ENCODE data around the gene PPP1R27.
A peak's percentile ranks its signal among the peaks of the same experiment; 100 is the strongest.
"Not testable (repeated sequence)": the region's sequence is repeated elsewhere in the genome, so short reads cannot be mapped to it uniquely, and the experiment has no call there.

The PPP1R27 gene

DNA sequence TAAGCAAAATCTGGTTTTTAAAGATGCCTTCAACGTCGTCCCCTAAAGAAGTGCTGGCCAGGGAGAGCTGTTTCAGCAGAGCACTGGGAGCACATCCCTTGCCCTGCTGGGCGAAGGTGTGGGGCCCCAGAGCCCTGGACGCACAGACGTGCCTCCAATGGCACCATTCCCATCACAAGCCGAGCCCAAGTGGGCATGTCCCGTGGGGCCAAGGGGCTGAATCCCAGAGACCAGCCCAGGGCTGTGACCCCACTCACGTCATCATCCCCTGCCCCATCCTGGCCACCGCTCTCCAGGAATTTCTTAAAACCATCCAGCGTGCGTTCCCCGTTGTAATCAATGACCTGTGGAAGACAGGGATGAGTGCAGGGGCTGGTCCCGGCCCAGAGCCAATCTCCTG is 10.0 kb upstream of the PPP1R27 start:
- Histone ChIP-seq H3K4me1 (ENCODE audit: control insufficient read depth, insufficient read depth, low read length) (peaks cover 5% of the 10 kb centered on the region), H3K9ac (ENCODE audit: low read length) (no peak overlapping the region), H3K27me3 (replicated peaks; ENCODE audit: control insufficient read depth, insufficient read depth, low read length) (no peaks in the 10 kb centered on the region), H3K4me3 (ENCODE audit: low read length) (no peak overlapping the region), H3K9me3 (ENCODE audit: control insufficient read depth, low read length) (no peaks in the 10 kb centered on the region), H3K36me3 (ENCODE audit: control insufficient read depth, insufficient read depth, low read length, severe bottlenecking) (peaks cover 71% of the 10 kb centered on the region)
- no peak for DNase-seq (ENCODE audit: low read depth)

DNA sequence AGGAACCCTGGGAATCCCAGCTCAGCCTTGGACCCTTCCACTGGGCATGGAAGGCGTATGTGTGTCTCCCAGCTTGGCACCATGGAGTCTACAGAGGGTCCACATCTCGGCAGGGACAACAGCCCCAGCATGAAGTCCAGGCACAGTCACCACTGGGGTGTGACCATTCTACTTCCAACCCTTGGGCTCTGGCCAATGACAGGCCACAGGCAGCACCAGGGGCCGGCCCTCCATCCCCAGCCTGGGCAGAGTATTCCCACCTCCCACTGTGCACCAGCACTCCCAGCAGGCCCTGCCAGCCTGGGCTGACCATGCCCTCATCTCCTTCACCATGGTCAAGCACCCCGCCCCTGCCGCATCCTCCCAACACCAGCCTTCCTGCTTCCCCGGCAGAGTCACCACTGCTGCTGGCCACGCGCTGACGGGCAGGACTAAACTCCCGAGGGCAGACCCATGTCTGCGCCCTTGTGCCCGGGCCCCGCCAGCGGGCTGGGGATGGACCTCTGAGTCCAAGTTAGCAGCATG is 9.5 kb upstream of the PPP1R27 start:
- H3K9me3 ChIP-seq (ENCODE audit: control insufficient read depth, low read length): no peaks in the 10 kb centered on the region
- H3K4me3 ChIP-seq (ENCODE audit: low read length): no peak overlapping the region
- DNase-seq (ENCODE audit: low read depth): no peak
- H3K4me1 ChIP-seq (ENCODE audit: control insufficient read depth, insufficient read depth, low read length): peaks cover 5% of the 10 kb centered on the region
- H3K9ac ChIP-seq (ENCODE audit: low read length): no peak overlapping the region
- H3K27me3 ChIP-seq (replicated peaks; ENCODE audit: control insufficient read depth, insufficient read depth, low read length): no peaks in the 10 kb centered on the region
- H3K36me3 ChIP-seq (ENCODE audit: control insufficient read depth, insufficient read depth, low read length, severe bottlenecking): peaks cover 66% of the 10 kb centered on the region

DNA sequence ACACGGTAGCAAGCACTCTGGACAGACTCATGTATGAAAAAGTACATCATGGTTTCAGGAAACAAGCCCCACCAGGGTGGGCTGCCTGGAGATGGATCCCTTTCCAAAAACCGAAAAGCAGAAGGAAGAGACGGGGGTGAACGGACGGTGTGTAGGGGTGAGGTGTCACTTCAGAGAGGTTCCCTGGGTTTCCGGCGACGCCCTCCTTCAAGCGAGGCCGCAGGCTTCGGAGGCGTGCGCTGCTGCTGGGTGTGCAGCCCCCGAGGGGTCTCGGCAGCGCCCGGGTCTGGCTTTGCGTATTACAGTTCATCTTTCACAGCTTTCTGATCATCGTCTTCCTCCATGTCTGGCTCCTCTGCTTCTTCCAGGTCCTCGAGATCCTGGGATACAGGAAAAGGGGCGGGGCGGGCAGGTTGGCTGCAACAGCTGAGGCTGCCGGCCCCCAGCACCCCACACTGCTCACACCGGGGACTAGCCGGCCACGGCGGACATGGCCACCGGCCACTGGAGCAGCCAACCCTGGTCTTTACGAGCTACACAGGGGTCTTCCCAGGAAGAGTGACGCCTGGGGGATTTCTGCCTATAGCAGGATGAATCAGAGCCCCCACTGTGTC is 9.0 kb upstream of the PPP1R27 start:
- H3K36me3 ChIP-seq (ENCODE audit: control insufficient read depth, insufficient read depth, low read length, severe bottlenecking): peaks cover 62% of the 10 kb centered on the region
- H3K4me1 ChIP-seq (ENCODE audit: control insufficient read depth, insufficient read depth, low read length): peaks cover 5% of the 10 kb centered on the region
- H3K4me3 ChIP-seq (ENCODE audit: low read length): no peak overlapping the region
- no peaks in the 10 kb centered on the region for H3K27me3 ChIP-seq (replicated peaks; ENCODE audit: control insufficient read depth, insufficient read depth, low read length)
- no peak overlapping the region for H3K9ac ChIP-seq (ENCODE audit: low read length)
- no peaks in the 10 kb centered on the region for H3K9me3 ChIP-seq (ENCODE audit: control insufficient read depth, low read length)
- no peak for DNase-seq (ENCODE audit: low read depth)

DNA sequence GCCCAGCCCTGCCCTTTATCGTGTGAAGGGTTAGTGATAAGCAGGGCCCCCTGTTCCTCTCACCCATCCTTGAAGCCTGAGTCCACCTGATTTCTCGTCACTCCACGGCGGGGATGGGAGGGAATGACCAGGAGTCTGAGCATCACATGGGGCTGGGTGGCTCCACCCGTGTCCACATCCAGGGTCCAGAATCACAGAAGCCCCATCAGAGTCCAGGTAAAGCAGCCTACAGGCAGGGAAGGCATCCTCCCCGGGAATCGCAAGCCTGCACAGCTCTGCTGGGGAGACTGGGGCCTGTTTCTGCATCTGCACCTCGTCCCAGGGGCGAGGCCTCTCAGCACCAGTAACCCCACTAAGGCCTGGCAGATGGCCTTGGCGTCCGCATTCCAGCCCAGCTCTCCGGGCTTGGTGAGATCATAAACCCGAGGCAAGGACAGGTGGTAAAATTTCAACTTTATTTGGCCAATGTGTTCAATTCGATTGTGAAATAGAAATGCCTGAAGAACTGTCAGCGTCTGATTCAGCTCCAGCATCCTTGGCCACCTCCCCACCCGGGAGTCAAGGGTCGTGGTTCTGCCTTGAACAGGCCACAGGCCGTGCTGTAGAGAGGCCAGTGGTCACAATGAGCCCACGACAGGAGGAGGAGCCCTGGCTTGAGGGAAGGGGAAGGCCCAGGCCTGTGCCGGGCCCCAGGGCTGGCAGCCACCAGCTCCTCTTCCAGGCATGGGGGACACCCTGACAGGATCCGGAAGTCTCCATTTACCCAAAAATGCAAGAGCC is 8.1 kb upstream of the PPP1R27 start:
- Histone ChIP-seq H3K36me3 (ENCODE audit: control insufficient read depth, insufficient read depth, low read length, severe bottlenecking) (peaks cover 57% of the 10 kb centered on the region), H3K9me3 (ENCODE audit: control insufficient read depth, low read length) (no peaks in the 10 kb centered on the region), H3K4me1 (ENCODE audit: control insufficient read depth, insufficient read depth, low read length) (peaks cover 5% of the 10 kb centered on the region), H3K27me3 (replicated peaks; ENCODE audit: control insufficient read depth, insufficient read depth, low read length) (no peaks in the 10 kb centered on the region), H3K4me3 (ENCODE audit: low read length) (no peak overlapping the region), H3K9ac (ENCODE audit: low read length) (peak overlapping the region; percentile 31)
- no peak for DNase-seq (ENCODE audit: low read depth)

DNA sequence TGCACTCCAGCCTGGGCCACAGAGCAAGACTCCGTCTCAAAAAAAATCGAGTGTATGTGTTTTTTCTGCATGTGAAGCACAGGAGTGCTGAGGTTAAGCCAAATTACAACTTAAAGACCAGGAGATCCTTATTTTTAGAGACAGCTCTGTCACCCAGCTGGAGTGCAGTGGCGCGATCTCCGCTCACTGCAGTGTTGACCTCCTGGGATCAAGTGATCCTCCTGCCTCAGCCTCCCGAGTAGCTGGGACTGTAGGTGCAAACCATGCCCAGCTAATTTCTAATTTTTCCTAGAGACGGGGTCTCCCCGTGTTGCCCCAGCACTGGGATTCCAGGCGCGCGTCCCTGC is 7.5 kb upstream of the PPP1R27 start:
- DNase-seq (ENCODE audit: low read depth): no peak
- H3K4me3 ChIP-seq (ENCODE audit: low read length): no peak overlapping the region
- peaks cover 52% of the 10 kb centered on the region for H3K36me3 ChIP-seq (ENCODE audit: control insufficient read depth, insufficient read depth, low read length, severe bottlenecking)
- H3K27me3 ChIP-seq (replicated peaks; ENCODE audit: control insufficient read depth, insufficient read depth, low read length): no peaks in the 10 kb centered on the region
- H3K9me3 ChIP-seq (ENCODE audit: control insufficient read depth, low read length): no peaks in the 10 kb centered on the region
- H3K9ac ChIP-seq (ENCODE audit: low read length): no peak overlapping the region
- H3K4me1 ChIP-seq (ENCODE audit: control insufficient read depth, insufficient read depth, low read length): peaks cover 5% of the 10 kb centered on the region

DNA sequence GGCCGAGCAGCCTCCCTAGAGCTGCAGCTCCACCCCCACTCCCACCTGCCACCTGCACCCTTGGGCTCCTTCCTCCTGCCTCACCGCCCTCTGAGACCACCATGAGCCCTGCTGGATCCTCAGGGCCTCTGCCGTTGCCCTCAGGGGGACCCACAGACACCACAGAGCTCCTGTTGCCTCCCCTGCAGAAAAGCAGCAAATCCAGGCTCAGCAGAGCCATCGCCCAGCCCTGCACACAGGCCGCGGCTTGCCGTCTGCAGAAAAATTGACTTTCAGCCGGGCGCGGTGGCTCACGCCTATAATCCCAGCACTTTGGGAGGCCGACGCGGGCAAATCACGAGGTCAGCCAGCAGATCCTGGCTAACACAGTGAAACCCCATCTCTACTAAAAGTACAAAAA is 7.0 kb upstream of the PPP1R27 start:
- no peak for DNase-seq (ENCODE audit: low read depth)
- Histone ChIP-seq H3K4me1 (ENCODE audit: control insufficient read depth, insufficient read depth, low read length) (peaks cover 5% of the 10 kb centered on the region), H3K9ac (ENCODE audit: low read length) (no peak overlapping the region), H3K4me3 (ENCODE audit: low read length) (no peak overlapping the region), H3K27me3 (replicated peaks; ENCODE audit: control insufficient read depth, insufficient read depth, low read length) (no peaks in the 10 kb centered on the region), H3K36me3 (ENCODE audit: control insufficient read depth, insufficient read depth, low read length, severe bottlenecking) (peaks cover 48% of the 10 kb centered on the region), H3K9me3 (ENCODE audit: control insufficient read depth, low read length) (no peaks in the 10 kb centered on the region)

DNA sequence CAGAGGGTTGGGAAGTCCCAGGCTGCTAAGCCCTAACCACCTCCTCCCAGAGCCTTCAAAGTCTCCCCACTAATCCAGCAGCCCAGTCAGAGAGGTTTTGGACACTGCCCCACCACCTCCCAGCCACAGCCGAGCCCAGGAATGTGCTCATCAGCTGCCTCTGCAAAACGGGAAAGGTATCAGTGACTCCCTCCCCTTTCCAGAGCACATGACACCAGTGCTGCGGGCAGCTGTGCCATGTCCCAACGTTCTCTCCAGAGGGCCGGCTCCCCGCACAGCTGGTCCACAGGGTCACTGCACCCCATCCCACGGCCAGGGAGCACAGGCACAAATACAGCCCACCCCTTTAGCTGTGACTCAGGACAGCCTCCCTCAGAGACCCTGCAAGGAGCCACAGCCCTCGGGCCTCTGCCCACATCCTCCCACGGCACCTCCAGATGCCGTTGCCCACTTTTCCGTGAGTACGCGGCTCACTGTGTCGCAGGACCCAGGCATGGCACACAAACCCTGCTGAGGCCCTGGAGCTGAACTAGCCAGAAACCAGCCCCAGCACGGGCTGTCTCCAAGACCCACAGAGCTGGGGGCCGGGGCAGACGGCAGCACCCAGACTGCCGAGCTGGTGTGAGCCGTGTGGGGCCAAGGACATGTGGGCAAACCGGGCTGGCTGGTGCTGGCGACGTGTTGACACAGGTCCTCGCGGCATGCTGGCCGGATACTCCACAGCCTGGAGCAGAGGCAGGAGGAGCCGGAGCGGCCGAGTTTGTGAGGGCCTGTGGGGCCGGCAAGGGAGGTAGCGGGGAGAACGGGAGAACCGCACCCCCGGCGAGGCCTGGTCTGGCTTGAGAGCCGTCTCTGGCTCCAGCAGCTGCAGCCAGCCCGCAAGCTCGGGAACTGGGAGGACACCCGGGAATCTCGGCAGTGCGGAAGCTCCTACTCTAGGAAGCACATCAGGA is 6.3 kb upstream of the PPP1R27 start:
- H3K9me3 ChIP-seq (ENCODE audit: control insufficient read depth, low read length): no peaks in the 10 kb centered on the region
- no peak for DNase-seq (ENCODE audit: low read depth)

DNA sequence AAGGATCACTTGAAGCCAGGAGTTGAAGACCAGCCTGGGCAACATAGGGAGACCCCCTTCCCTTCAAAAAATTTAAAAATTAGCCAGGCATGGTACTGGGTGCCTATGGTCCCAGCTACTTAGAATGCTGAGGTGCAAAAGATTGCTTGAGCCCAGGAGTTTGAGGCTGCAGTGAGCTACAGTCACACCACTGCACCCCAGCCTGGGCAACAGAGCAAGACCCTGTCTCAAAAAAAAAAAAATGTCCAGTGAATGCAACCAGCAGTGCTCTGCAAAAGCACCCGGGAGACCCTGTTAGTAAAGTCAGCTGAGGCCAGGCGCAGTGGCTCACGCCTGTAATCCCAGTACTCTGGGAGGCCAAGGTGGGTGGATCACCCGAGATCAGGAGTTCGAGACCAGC is 5.2 kb upstream of the PPP1R27 start:
- not testable (repeated sequence) for H3K4me1 ChIP-seq (ENCODE audit: control insufficient read depth, insufficient read depth, low read length); H3K27me3 ChIP-seq (replicated peaks; ENCODE audit: control insufficient read depth, insufficient read depth, low read length); H3K4me3 ChIP-seq (ENCODE audit: low read length); DNase-seq (ENCODE audit: low read depth); H3K9ac ChIP-seq (ENCODE audit: low read length); H3K9me3 ChIP-seq (ENCODE audit: control insufficient read depth, low read length)
- peaks cover 29% of the 10 kb centered on the region for H3K36me3 ChIP-seq (ENCODE audit: control insufficient read depth, insufficient read depth, low read length, severe bottlenecking)

More for the DNA sequence above, 6.3 kb upstream of the PPP1R27 start:
- H3K36me3 ChIP-seq (ENCODE audit: control insufficient read depth, insufficient read depth, low read length, severe bottlenecking): peaks cover 40% of the 10 kb centered on the region
- peaks cover 5% of the 10 kb centered on the region for H3K4me1 ChIP-seq (ENCODE audit: control insufficient read depth, insufficient read depth, low read length)
- H3K9ac ChIP-seq (ENCODE audit: low read length): no peak overlapping the region
- H3K27me3 ChIP-seq (replicated peaks; ENCODE audit: control insufficient read depth, insufficient read depth, low read length): no peaks in the 10 kb centered on the region
- no peak overlapping the region for H3K4me3 ChIP-seq (ENCODE audit: low read length)

DNA sequence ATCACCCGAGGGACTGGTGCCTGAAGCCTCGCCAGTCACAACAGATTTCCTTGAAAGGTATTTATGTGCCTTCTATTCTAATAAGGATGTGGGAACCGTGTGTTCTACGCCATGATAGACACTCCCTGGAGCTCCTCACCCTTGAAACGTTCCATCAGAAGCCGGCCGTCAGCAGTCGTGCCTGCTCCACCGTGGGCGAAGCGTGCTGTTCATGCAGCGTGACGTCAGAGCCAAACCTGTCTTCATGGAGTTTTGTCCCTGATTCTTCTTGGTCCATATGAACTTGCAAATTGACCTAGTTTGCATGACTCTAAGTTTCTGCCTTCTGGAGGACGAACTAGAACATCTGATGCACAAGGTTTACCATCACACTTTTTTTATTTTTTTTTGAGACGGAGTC is 4.5 kb upstream of the PPP1R27 start:
- Histone ChIP-seq H3K27me3 (replicated peaks; ENCODE audit: control insufficient read depth, insufficient read depth, low read length) (no peaks in the 10 kb centered on the region), H3K36me3 (ENCODE audit: control insufficient read depth, insufficient read depth, low read length, severe bottlenecking) (peaks cover 22% of the 10 kb centered on the region), H3K9me3 (ENCODE audit: control insufficient read depth, low read length) (no peaks in the 10 kb centered on the region), H3K4me3 (ENCODE audit: low read length) (no peak overlapping the region), H3K4me1 (ENCODE audit: control insufficient read depth, insufficient read depth, low read length) (peaks cover 5% of the 10 kb centered on the region), H3K9ac (ENCODE audit: low read length) (no peak overlapping the region)
- no peak for DNase-seq (ENCODE audit: low read depth)

DNA sequence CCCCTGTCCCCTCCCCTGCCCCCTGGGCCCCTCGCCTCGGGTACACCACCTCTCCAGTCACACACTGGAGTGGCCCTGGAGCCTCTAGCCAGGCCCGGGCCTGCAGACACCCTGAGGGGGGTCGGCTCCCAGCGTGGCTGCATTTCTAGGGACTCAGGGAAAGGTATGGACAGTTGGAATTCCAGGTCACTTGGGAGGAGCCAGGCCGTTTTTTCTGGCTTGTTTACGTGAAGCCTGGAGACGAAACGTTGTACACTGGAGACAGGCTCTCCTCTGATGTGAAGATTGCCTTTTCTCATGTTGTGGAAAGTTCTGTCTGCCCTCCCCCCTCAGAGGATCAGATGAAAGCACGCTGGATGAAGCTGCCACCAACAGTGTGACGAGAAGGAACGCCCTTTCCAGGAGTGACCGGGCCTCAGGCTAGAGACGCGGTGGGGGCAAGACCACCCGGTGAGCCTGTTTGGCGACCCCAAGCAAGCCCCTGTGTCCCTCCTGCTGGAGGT is 4.0 kb upstream of the PPP1R27 start:
- Histone ChIP-seq H3K4me3 (ENCODE audit: low read length) (no peak overlapping the region), H3K4me1 (ENCODE audit: control insufficient read depth, insufficient read depth, low read length) (peaks cover 7% of the 10 kb centered on the region), H3K27me3 (replicated peaks; ENCODE audit: control insufficient read depth, insufficient read depth, low read length) (no peaks in the 10 kb centered on the region), H3K9ac (ENCODE audit: low read length) (no peak overlapping the region), H3K36me3 (ENCODE audit: control insufficient read depth, insufficient read depth, low read length, severe bottlenecking) (peaks cover 17% of the 10 kb centered on the region), H3K9me3 (ENCODE audit: control insufficient read depth, low read length) (no peaks in the 10 kb centered on the region)
- no peak for DNase-seq (ENCODE audit: low read depth)

DNA sequence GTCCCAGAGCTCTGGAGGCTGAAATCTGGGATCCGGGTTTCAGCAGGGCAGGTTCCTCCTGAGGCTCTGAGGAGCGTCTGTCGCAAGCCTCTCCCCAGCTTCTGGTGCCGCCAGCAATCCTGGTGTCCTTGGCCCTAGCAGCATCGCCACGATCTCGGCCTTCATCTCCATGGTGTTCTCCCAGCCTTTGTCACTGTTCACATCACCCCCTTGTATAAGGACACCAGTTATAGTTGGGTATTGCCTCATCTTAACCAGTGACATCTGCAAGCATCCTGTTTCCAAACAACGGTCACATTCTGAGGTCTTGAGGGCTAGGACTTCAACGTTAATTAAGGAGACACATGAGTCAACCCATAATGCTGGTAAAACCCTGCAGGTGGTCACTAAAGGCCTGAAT is 2.8 kb upstream of the PPP1R27 start:
- no peaks in the 10 kb centered on the region for H3K27me3 ChIP-seq (replicated peaks; ENCODE audit: control insufficient read depth, insufficient read depth, low read length)
- H3K9me3 ChIP-seq (ENCODE audit: control insufficient read depth, low read length): no peaks in the 10 kb centered on the region
- peaks cover 5% of the 10 kb centered on the region for H3K36me3 ChIP-seq (ENCODE audit: control insufficient read depth, insufficient read depth, low read length, severe bottlenecking)
- no peak for DNase-seq (ENCODE audit: low read depth)
- no peak overlapping the region for H3K9ac ChIP-seq (ENCODE audit: low read length)
- H3K4me3 ChIP-seq (ENCODE audit: low read length): no peak overlapping the region
- peaks cover 7% of the 10 kb centered on the region for H3K4me1 ChIP-seq (ENCODE audit: control insufficient read depth, insufficient read depth, low read length)

Measured in adipocyte (in vitro differentiated cells).